Cortex of kidney (tissue), 1 donor: ENCODE results near the gene TMEM81.

ENCODE experiments used
- DNase-seq: peaks from one replicate; lab custom pipeline; 2025; lab: John Stamatoyannopoulos, UW

TMEM81 gene

GRCh38 chr1:205076245-205076761 is 8.0 kb downstream of the TMEM81 start:
- DNase-seq = no peak

- DNase-seq = no peak
Observed at GRCh38 chr1:205075642-205076155, 8.6 kb downstream of the TMEM81 start.

GRCh38 chr1:205074513-205074912 is 9.7 kb downstream of the TMEM81 start:
- no peak for DNase-seq

- no peak for DNase-seq
Observed at GRCh38 chr1:205074084-205074483, 10.2 kb downstream of the TMEM81 start.

- DNase-seq = no peak
Observed at GRCh38 chr1:205073511-205073910, 10.7 kb downstream of the TMEM81 start.

GRCh38 chr1:205072881-205073280 is 11.4 kb downstream of the TMEM81 start:
- no peak for DNase-seq

DNA sequence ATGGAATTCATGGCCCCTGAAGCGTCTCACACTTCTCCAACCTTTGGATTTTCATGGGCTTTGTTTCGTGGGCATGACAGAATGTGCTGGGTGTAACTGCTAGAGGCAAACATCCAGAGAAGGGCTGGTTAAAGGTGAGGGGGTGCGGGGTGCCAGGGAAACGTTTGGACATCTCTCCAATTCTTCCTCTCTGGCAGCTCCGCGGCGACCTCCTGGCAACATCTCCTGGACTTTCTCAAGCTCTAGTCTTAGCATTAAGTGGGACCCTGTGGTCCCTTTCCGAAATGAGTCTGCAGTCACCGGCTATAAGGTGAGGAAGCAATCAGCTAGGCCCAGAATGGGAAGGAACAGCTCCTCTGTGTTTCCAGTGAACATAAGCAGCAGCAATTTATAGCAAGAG is 12.0 kb downstream of the TMEM81 start:
- DNase-seq = no peak

GRCh38 chr1:205071801-205072200 is 12.5 kb downstream of the TMEM81 start:
- no peak for DNase-seq

- DNase-seq = no peak
Observed at GRCh38 chr1:205071028-205071409, 13.2 kb downstream of the TMEM81 start.

GRCh38 chr1:205069371-205070125 is 14.7 kb downstream of the TMEM81 start:
- no peak for DNase-seq

GRCh38 chr1:205068457-205069040 is 15.7 kb downstream of the TMEM81 start:
- no peak for DNase-seq

- DNase-seq = no peak
Observed at GRCh38 chr1:205068001-205068400, 16.3 kb downstream of the TMEM81 start.

GRCh38 chr1:205067031-205067430 is 17.2 kb downstream of the TMEM81 start:
- DNase-seq = no peak

GRCh38 chr1:205066141-205066818 is 18.0 kb downstream of the TMEM81 start:
- DNase-seq = no peak

- DNase-seq = no peak
Observed at GRCh38 chr1:205065666-205066065, 18.6 kb downstream of the TMEM81 start.

GRCh38 chr1:205064741-205065316 is 19.4 kb downstream of the TMEM81 start:
- no peak for DNase-seq

DNA sequence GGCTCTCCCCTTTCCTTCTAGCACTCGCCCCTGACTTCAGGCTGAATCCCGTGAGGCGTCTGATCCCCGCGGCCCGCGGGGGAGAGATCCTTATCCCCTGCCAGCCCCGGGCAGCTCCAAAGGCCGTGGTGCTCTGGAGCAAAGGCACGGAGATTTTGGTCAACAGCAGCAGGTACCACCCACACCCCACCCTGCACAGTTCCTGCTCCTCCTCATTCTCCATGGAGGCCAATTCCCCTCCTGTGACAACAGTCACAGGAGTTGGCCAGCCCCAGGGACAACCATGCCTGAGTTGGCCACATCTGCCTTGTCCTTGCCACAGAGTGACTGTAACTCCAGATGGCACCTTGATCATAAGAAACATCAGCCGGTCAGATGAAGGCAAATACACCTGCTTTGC is 20.0 kb downstream of the TMEM81 start:
- DNase-seq = no peak

- no peak for DNase-seq
Observed at GRCh38 chr1:205062895-205063294, 21.4 kb downstream of the TMEM81 start.

DNA sequence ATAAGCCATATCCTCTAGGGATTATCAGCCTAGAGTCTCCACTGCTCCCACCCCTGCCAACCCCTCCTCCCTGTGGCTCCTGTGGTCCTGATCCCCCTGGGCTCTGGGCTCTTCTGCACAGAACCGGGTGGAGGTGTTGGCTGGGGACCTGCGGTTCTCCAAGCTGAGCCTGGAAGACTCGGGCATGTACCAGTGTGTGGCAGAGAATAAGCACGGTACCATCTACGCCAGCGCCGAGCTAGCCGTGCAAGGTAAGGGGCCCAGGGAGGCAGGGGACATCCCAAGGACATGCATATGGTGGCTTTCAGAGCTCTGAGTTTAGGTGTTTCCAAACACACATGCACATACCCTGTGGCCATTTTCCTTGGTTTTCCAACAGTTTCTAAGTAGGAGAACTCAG is 21.9 kb downstream of the TMEM81 start:
- DNase-seq = no peak

GRCh38 chr1:205061665-205062069 is 22.6 kb downstream of the TMEM81 start:
- no peak for DNase-seq

DNA sequence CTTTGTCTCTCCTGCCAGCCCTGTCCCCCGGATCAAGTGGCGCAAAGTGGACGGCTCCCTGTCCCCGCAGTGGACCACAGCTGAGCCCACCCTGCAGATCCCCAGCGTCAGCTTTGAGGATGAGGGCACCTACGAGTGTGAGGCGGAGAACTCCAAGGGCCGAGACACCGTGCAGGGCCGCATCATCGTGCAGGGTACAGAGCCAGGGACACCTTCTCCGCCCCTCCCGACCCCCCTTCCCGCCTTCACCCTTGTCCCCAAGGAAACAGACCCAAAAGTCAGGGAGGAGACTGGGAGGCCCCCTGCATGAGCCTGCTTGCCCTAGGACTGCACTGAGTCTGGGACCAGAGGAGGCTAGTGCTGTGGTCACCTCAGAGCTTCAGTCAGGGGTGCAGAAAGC is 23.0 kb downstream of the TMEM81 start:
- DNase-seq = no peak

GRCh38 chr1:205060746-205061145 is 23.5 kb downstream of the TMEM81 start:
- no peak for DNase-seq
